Measurements from ENCODE around the gene OXT. TPM values are rescaled to one million over a fixed set of nuclear protein-coding genes. Genes with fewer than 3 reads are reported as not detected.

OXT gene
- polyA plus RNA-seq, 1 donor = 0.60 TPM

- DNase-seq = no peak
Measured at GRCh38 chr20:3084283-3084985, 13.0 kb downstream of the OXT start, which contains the start of gene AVP. Gene AVP, minus strand, starts transcription at chr20:3084724. Its CDS starts 50 bp downstream, at chr20:3084674.

GRCh38 chr20:3084986-3085360, 13.6 kb downstream of the OXT start:
- DNase-seq = no peak

GRCh38 chr20:3085571-3086072, 14.2 kb downstream of the OXT start:
- no peak for DNase-seq

GRCh38 chr20:3088031-3088430, 16.6 kb downstream of the OXT start:
- no peak for DNase-seq

- DNase-seq = no peak
Measured at GRCh38 chr20:3090565-3090964, 19.1 kb downstream of the OXT start.

- no peak for DNase-seq
Measured at GRCh38 chr20:3092611-3093379, 21.4 kb downstream of the OXT start.

- DNase-seq = no peak
Measured at GRCh38 chr20:3093861-3094361, 22.5 kb downstream of the OXT start.

GRCh38 chr20:3094848-3095629, 23.6 kb downstream of the OXT start:
- DNase-seq = no peak

GRCh38 chr20:3100480-3100879, 29.1 kb downstream of the OXT start:
- no peak for DNase-seq

GRCh38 chr20:3101251-3101650, 29.8 kb downstream of the OXT start:
- no peak for DNase-seq

- DNase-seq = no peak
Measured at GRCh38 chr20:3101737-3102574, 30.5 kb downstream of the OXT start.

GRCh38 chr20:3102575-3103368, 31.4 kb downstream of the OXT start:
- DNase-seq = no peak

- DNase-seq = no peak
Measured at GRCh38 chr20:3103369-3104032, 32.1 kb downstream of the OXT start.

GRCh38 chr20:3105256-3106137, 34.1 kb downstream of the OXT start:
- DNase-seq = no peak

GRCh38 chr20:3106185-3106584, 34.8 kb downstream of the OXT start:
- no peak for DNase-seq

- DNase-seq = no peak
Measured at GRCh38 chr20:3106658-3107463, 35.4 kb downstream of the OXT start.

GRCh38 chr20:3107464-3108025, 36.1 kb downstream of the OXT start:
- DNase-seq = no peak
